ENCODE measurements around the gene APOB.

APOB gene

DNA sequence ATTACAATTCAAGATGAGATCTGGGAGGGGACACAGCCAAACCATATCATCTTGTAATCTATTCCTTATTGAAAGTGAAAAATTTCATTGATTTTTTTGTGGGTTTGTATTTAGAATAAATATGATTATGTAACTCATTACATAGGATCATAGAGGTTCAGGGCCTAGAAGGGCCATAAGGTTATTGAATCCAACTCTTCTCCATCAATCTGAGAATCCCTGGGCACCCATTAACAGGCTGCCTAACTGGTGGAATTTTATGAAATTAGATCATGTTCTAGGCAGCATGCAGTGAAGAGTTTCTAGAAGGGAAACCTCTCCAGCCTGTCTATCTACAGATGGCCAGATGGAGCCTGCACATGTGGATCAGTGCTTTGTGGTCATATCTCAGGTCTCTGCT is 6.3 kb upstream of the APOB start:
- in situ Hi-C loops (cut with MboI; ENCODE audit: low sequenced_read_pairs): no loop called here

DNA sequence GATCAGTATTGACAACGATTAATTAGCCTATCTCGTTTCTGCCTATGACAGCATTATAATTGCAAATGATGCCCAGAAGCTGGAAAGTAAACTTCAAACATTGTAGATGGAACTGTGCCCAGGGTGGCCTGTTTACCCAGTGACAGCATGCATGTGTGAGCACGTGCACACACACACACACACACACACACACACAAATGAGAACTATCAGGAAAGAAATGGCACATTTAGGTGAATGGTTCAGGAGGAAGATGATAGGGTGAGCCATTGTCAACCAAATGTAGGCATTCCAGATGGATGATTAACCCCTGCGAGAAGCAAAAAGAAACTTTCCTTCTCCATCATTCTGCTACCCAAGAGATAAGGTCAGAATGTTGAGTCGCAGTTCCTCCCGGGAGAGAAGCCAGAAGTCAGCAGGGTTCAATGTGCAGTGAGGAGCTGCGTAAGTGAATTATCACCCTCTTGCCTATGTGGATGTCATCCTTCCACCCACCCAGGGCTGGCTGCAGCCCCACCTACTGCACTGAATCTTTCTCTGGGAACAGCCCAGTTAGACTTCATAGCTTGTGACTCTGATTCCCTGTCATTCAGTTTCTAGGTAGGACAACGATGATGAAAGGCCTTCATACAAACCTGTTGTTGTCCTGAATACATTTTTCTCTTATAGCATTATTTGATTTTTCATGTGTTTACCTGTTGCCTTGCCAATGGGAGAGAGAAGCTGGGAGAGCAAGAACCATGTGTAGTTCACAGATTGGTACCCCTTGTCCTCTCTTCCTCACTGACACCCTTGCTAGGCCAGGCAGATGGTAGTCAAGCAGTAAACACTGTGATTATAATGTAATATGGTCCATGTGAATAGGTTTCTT is 3.5 kb upstream of the APOB start:
- in situ Hi-C loops (cut with MboI; ENCODE audit: low sequenced_read_pairs): no loop called here

DNA sequence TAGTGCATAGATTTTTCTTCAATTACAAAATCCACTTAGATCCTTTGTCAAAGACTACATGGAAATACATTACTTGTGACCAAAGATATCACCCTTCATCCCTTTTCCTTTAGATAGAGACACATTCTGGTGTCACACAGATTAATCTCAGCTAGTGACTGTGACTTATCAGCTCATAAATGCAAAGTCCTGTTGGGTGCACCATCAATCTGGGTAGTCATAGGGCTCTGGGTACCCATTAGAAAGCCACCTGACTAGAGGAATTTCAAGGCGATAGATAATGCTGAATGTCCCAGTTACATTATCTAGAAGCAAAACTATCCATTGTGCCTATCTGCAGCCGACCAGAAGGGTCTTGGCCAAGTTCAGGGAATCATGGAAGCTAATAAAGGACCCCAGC is 2.6 kb upstream of the APOB start:
- in situ Hi-C loops (cut with MboI; ENCODE audit: low sequenced_read_pairs): no loop called here

DNA sequence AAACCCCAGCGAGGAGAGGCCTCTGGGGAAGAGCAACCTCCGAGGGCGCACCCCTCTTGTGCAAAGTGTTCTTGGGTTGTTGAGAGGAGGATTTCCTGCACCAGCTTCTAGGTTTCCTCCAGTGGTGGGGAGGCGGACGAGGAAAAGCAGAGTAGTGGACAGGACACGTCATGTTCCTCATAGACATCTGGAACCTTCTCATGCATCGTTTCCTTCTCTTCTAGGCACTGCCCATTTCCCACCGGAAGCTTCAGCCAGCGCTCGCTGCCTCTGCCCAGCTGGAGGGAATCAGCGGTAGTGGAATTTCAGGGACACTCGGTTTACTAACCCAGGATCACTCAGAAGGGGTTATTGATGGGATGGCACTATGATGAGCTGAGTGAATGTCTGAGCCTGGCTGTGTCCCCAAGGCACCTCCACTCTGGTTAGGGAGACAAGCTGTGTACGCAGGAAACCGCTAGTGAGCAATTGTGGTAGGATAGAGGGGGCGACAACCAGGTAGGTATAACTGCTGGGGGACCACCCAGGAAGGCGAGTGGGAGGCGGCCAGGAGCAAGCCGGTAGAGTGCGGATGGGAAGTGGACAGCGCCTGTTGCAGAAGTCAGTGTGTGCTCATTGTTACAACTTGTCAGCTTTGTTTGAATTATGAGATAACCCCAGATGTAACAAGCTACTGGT is 960 bp upstream of the APOB start:
- in situ Hi-C loops (cut with MboI; ENCODE audit: low sequenced_read_pairs): no loop called here

DNA sequence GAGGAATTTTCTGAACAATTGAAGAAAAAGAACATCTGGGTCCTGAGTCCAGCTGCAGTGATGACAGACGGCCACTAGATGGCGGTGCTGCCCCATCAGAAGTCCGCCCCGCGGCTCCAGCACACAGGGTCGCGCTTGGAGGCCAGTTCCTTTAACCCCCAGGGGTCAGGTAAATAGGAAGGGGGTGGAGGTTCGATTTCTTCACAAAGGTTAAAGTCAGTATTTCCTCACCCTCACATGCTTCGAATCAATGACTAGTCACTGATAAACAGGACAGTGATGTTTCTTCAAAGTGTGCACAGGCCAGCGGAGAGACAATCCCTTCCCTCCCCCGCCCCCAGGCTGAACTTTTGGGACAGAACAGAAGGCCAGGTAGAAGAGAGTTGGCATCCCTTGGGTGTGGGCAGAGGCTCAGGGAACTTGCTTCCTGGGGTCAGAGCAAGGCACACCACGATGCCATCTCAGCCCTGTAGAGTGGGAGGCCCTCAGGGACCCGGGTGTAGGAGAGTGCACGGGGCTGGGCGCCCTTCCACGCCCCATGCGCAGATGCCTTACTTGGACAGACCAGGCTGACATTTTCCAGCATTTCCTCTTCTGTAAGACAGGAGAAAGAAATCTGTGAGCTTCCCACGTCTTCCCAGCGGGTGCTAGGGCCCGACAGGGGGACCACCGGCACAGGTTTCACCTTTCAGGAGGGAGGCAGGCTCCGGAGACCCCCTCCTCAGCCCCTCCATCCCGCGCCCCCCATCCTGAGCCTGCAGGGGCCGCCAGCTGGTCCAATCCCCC is 722 bp downstream of the APOB start:
- in situ Hi-C loops (cut with MboI; ENCODE audit: low sequenced_read_pairs): no loop called here

DNA sequence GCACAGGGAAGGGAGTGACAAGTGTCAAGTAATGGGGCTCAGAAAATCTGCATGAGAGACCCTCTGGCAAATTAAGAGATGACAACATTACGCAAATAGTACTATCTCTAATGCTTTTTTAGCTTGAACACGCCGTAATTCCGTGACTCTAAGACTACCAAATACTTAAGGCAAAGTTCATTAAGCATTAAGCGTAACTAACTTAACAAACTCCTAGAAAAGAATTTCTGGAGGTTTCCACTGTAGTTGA is 1.2 kb downstream of the APOB start:
- in situ Hi-C loops (cut with MboI; ENCODE audit: low sequenced_read_pairs): no loop called here

DNA sequence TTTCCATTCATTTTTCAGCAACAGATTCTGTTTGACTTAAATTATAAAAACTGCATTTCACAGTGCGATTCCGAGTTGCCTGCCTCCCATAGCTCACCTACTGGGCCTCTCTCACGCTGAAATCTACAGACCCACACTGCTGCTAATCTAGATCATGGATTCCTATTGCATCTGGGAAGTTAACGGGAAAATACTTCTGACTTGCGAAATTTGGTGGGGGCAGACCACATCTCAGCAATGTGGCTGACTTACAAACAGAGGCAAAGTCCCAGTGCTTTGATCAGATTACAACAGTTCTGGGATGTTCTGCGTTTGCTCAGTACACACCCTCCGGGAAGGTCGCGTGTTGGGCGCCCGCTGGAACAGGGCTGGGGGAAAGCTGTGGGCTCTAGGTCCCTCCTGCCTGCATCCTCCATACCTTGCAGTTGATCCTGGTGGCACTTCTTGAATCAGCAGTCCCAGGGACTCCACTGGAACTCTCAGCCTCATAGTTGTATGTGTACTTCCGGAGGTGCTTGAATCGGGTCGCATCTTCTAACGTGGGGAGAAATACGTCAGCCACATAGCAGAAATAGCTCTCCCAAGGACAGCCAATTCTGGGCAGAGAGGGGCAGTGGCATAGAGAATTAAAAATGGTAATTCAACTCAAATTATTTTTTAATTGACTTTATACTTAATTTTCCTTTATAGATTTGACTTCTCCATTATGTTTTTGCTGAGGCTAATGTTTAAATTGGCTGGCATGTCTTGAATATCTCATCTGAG is 1.7 kb downstream of the APOB start:
- in situ Hi-C loops (cut with MboI; ENCODE audit: low sequenced_read_pairs): no loop called here

DNA sequence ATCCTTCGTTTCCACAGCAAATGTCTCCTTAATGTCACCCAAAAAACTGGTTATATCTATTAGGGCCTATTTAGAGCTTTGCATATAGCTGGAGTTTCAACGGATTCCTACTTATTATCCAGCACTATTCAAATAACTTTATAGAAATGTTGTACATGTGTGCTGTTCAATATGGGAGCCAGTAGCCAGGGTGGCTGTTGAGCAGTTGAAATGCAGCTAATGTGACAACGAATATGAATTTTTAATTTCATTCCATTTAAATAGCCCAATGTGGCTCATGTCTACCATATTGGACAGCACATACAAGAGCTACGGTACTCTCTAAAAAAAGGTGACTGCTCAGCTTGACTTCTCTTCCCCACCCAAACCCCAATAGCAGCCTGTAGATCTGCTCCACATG is 2.4 kb downstream of the APOB start:
- in situ Hi-C loops (cut with MboI; ENCODE audit: low sequenced_read_pairs): no loop called here

DNA sequence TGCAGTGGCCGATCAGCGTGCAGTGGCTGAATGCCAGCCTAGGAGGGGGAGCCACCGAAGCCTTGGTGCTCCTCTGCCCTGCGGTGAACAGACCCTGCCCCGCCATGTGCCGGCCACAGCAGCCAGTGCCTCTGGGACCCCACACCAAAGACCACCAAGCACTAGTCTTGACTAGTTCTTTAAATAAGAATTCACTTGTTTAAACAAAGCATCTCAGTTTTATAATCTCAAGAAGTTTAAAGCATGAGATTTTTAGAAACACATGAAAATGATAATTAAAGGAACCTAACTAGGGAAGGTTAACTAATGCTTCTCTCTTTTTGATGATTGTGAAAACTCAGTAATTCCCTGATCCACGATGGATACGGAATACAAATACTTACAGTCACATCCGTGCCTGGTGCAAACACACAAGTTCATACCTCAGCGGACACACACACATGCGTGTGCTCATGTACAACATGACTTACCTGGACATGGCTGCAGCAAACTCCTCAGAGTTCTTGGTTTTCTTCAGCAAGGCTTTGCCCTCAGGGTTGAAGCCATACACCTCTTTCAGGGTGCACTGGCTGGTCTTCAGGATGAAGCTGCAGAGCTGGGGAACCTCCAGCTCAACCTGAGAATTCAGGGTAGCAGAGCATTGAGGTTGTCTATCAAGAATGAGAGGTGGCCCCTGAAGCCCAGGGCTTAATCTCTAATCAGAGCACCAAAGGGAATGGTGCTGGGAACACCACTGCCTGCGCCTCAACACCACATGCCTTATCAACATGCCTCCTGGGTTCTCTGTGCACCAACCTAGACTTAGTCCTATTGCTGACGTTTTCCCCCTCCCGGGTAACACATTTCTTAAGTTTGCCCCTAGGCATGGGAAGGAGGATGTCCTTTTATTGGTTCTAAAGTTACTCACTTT is 3.1 kb downstream of the APOB start:
- in situ Hi-C loops (cut with MboI; ENCODE audit: low sequenced_read_pairs): no loop called here

DNA sequence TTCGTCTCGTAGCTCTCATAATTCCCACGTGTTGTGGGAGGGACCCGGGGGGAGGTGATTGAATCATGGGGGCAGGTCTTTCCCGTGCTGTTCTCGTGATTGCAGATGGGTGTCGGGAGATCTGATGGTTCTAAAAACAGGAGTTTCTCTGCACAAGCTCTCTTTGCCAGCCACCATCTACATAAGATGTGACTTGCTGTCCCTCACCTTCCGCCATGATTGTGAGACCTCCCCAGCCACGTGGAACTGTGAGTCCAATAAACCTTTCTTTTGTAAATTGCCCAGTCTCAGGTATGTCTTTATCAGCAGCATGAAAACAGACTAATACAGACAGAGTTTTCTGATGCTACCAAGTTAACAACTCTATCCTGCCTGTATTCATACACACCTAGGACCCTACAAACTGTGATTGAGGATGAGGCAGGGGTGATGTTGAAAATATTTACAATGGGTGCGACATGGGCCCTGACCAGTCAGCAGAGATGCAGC is 3.9 kb downstream of the APOB start:
- in situ Hi-C loops (cut with MboI; ENCODE audit: low sequenced_read_pairs): no loop called here

DNA sequence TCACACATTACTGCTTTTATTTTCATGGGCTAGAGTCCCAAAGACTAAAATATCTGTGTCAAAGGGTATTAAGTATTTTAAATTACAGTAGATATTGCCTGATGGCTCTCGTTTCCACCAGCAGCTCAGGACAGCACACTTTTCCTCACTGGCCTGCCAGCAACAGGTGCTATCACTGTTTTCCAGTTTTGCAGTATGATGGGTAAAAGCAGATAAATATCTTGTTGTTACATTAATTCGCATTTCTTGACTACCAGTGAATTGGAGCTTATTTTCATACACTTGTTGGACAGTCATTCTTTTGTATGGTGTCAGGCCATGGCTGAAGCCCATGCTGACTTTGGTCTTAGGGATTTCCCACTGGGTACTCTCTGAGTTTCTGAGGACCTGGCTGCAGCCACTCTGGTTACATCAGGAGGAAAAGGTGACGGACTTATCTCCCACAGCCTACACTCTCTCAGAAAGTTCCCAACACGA is 4.8 kb downstream of the APOB start:
- in situ Hi-C loops (cut with MboI; ENCODE audit: low sequenced_read_pairs): no loop called here

DNA sequence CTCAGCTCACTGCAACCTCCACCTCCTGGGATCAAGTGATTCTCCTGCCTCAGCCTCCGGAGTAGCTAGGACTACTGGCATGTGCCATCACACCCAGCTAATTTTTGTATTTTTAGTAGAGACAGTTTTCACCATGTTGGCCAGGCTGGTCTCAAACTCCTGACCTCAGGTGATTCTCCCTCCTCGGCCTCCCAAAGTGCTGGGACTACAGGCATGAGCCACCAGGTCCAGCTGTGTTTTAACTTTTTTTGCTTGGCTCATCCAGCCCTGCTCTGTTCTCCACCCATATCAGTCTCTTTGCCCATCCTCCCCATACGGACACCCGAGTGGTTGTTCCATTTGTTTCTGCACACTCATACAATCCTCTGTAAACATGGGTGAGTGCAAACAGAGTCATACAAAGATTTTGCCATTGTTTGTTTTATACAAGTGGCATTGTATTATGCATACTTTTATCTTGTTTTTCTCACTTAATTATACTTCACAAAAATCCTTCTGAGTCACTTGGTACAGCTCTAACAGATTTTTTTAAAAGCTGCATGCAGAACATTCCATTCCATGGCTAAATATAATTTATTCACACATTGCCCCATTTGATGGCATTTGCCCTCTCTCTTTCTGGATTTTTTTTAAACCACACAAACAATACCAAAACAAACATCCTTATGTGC is 5.3 kb downstream of the APOB start:
- in situ Hi-C loops (cut with MboI; ENCODE audit: low sequenced_read_pairs): no loop called here

DNA sequence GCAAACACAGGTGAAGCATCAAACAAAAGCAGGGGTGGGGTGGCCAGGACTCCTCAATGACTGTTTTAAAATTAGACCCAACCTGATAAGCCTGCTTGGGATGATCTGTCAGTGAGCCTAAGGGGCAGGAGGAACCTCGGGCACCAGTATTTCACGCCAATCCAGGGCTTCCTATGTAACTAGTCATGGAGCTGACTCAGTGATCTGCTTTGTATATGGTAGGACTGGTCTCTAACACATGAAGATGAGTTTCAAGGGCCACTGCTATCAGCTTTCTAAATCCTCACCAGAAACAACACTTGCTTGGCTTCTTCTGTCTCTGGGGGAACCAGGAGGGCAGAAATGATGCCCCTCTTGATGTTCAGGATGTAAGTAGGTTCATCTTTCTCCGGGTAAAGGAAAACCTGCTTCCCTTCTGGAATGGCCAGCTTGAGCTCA is 6.2 kb downstream of the APOB start:
- in situ Hi-C loops (cut with MboI; ENCODE audit: low sequenced_read_pairs): no loop called here

DNA sequence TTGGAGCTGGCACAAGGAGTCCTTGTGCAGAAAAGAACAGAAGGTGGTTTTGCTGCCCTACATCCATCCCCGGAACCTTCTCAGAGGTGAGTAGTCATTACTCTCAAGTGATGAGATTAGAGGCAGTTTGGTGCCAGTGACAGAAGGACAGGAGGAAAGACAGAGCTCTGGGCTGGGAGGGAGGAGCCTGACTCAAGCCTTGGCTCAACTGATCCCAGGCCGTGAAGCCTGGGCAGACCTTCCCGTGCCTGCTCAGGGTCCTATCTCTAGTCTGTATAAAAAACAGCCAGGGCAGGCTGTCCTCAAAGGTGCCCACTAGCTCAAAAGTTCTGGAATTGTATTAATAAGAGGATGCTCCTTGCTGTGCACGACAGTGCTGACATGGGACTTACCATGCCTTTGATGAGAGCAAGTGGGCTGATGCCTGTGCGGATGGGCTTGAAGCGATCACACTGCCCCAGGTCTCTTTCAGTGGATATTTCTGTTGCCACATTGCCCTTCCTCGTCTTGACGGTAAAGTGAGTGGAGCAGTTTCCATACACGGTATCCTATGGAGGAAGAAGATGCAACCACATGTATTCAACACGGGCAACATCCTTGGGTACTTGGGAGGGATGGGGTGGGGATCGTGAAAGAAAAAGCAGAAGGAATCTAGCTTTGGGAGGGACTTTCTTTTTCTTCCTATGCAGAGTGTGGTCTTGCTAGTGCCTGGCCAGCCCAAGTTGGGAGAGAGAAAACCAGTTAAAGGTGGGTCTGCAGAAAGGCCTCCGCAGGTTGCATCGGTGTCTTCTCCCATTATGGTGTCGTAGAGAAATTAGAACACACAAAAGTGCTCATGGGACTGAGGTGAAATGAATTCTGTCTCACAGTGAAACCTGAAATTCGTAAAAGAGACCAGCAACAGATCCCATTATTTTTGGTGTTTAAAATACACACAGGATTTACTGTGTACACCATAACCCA is 6.9 kb downstream of the APOB start:
- in situ Hi-C loops (cut with MboI; ENCODE audit: low sequenced_read_pairs): no loop called here

DNA sequence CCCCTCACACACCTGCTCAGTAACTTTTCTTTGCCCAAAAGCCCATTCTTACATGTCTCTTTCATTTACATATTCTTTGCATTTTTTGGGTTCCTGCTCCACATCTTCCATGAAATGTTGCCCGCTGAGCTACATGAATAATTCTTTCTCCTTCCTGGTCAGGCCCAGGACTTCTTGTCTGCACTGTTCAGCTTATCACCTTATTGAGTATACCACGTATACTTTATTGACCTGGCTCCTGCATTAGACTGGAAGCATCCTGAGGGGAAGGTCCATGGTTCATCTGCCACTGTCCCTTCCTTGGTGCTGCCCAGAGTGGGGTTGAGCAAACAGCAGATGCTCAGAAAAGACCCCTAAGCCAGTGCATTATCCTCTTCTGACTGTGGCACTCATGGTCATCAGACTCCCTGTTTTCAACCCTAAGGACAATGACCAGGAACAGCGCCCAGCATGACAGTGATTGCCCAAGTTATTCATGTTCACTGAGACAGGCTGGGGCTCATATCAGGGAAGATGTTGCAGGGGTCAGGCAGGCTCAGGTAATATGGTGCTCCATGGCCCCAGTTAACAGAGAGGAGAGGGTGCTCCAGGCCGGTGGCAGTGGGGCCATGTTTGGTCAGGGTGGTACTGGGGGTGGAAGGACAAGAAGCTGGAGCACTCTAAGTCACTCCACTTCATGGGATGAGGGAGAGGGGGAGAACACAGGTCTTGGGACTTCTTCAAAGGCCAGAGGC is 7.7 kb downstream of the APOB start:
- in situ Hi-C loops (cut with MboI; ENCODE audit: low sequenced_read_pairs): no loop called here

DNA sequence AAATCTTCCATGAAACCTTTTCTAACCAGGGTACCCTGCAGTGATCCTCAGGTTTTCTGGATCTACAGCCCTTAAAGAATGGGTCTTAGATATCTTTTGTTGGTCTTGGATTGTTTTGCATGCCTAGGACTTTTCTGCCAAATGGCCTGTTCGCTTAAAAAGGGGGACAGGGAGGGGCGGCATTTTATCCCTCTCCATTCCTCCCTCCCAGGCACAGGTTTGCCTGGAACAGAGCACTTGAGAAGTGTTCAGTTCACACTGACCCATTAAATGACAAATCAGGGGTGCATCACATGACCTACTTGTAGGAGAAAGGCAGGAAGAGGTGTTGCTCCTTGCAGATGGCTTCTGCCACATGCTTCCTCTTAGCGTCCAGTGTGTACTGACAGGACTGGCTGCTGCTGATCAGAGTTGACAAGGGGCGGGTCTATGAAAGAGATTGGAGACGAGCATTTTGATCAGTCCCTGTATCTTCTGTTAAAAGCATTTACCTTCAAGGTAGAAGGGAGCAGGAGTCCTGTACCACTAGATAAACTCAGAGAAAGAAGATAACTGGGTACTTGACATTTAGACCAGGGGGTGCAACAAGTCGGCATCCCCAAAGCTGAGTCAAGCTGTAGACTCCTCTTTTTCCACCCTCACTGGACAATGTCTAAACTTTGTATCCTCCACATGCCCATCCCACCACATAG is 8.4 kb downstream of the APOB start:
- in situ Hi-C loops (cut with MboI; ENCODE audit: low sequenced_read_pairs): no loop called here

DNA sequence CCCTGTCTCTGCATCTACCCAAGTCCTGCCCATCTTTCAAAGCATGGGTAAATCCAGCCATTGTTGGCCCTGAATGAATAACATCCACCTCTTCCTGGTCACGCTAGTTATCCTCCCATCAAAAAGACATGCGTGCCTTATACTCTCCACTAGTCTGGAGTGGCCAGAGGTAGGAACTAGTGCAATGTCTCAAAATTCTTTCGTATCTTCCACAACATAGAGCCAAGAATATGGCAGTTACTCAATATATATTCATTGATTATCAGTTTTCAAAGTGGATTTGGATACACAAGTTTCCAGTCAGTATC is 8.9 kb downstream of the APOB start:
- in situ Hi-C loops (cut with MboI; ENCODE audit: low sequenced_read_pairs): no loop called here

All from hTERT RPE-1 (cell line).